ENCODE data around the gene ARHGAP6. TPM values are rescaled to one million over a fixed set of nuclear protein-coding genes. Genes with fewer than 3 reads are reported as not detected.
A peak's percentile ranks its signal among the peaks of the same experiment; 100 is the strongest.

The ARHGAP6 gene
- total and polyA plus RNA-seq, 2 donors (not counting 3 experiments of a cell fraction or from before 2014, with no cell fraction given): 0.69 to 0.83 TPM

DNA sequence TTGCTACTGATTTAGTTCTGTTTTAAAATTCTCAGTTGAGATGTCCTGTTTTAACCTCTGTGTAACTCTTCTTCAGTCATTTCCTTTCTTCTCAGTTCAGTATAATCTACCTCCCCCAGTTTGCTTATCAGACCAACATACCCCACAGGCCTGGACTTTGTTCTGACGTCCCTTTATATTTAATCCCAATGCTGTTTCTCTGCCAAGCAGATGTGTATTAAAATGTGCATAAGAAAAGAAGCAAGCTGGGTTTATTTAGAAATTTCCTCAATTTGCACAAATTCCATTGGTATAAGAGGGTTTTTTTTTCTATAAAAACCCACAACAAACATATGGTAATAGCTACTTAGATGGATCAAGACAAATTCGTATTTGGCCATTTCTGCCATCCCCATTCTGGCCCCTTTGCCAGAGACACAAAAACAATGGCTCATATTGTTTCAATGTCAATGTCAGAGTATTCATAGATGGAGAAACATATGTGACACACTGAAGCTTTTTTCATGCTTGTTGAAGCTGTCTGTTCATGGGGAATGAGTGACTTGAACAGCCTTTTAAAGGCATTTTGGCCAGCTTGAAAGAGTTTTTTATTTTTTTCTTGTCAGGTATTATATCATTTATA lies 530.0 kb downstream of the ARHGAP6 start:
- intact Hi-C loops (cut with micrococcal nuclease): loop anchor here (2.0 kb wide), 1 partner anchor 25 kb away; the partner anchor contains the start of gene HCCS

GRCh38 chrX:11131146-11131545 lies 534.6 kb downstream of the ARHGAP6 start:
- no peaks in the 10 kb centered on the region for H3K27me3 ChIP-seq (ENCODE audit: control insufficient read depth in 2 of 2, insufficient read depth in 2 of 2, low read length in 2 of 2)
- FAIRE-seq (peak; percentile 68), DNase-seq (ENCODE audit: low read depth, low spot score) (no peak)
- no peak overlapping the region for H2AFZ ChIP-seq (ENCODE audit: low read depth, low read length)
- H3K4me3 ChIP-seq (replicated peaks in 1 of 3; ENCODE audit: insufficient read depth in 1 of 3, low read depth in 1 of 3, low read length in 3 of 3): no peak overlapping the region
- no peaks in the 10 kb centered on the region for H3K9me1 ChIP-seq (replicated peaks; ENCODE audit: control insufficient read depth, extremely low read depth, insufficient read depth, low read length)
- no peaks in the 10 kb centered on the region for H3K9me3 ChIP-seq (replicated peaks; ENCODE audit: control insufficient read depth, insufficient read depth, low read length)
- dilution Hi-C loops (cut with MboI; ENCODE audit: extremely low pct_ligation_motif_present, low sequenced_read_pairs) (no loop called here), intact Hi-C loops (cut with micrococcal nuclease) (no loop called here)
- no peak overlapping the region for H3K4me2 ChIP-seq (ENCODE audit: insufficient read depth, low read length)
- no peaks in the 10 kb centered on the region for H3K36me3 ChIP-seq (ENCODE audit: control insufficient read depth in 2 of 2, extremely low read depth in 1 of 2, insufficient read depth in 2 of 2, low read length in 2 of 2)
- no peak for TF ChIP-seq POLR2AphosphoS5 (IDR thresholded peaks at IDR 0.05; ENCODE audit: insufficient read depth, low read depth, low read length)
- no peak for TF ChIP-seq POLR2A (IDR thresholded peaks at IDR 0.05; ENCODE audit: low read depth, low read length)
- TF ChIP-seq MYC (IDR thresholded peaks at IDR 0.05; ENCODE audit: low read depth, low read length): no peak
- TF ChIP-seq FOS (IDR thresholded peaks at IDR 0.05; ENCODE audit: borderline replicate concordance, insufficient read depth, low read length): no peak
- TF ChIP-seq, protein P1, sequence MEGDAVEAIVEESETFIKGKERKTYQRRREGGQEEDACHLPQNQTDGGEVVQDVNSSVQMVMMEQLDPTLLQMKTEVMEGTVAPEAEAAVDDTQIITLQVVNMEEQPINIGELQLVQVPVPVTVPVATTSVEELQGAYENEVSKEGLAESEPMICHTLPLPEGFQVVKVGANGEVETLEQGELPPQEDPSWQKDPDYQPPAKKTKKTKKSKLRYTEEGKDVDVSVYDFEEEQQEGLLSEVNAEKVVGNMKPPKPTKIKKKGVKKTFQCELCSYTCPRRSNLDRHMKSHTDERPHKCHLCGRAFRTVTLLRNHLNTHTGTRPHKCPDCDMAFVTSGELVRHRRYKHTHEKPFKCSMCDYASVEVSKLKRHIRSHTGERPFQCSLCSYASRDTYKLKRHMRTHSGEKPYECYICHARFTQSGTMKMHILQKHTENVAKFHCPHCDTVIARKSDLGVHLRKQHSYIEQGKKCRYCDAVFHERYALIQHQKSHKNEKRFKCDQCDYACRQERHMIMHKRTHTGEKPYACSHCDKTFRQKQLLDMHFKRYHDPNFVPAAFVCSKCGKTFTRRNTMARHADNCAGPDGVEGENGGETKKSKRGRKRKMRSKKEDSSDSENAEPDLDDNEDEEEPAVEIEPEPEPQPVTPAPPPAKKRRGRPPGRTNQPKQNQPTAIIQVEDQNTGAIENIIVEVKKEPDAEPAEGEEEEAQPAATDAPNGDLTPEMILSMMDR (IDR thresholded peaks at IDR 0.05; ENCODE audit: extremely low read depth in 1 of 2, insufficient read depth in 1 of 2, low read depth in 1 of 2, low read length in 2 of 2): no peak
- POLR2A ChIA-PET: no interaction called here
- CTCF ChIA-PET: no interaction called here
- no peak overlapping the region for H3K9ac ChIP-seq (replicated peaks; ENCODE audit: extremely low read depth, insufficient read depth, low read length)
- no peak overlapping the region for H3K27ac ChIP-seq (ENCODE audit: insufficient read depth, low read depth, low read length)
- H4K20me1 ChIP-seq (replicated peaks; ENCODE audit: control insufficient read depth, extremely low read depth, insufficient read depth, low read length): no peaks in the 10 kb centered on the region
- H3K4me1 ChIP-seq (ENCODE audit: control insufficient read depth, extremely low read depth, insufficient read depth, low read length): no peaks in the 10 kb centered on the region
- H3K79me2 ChIP-seq (ENCODE audit: control insufficient read depth, insufficient read depth, low read length): no peaks in the 10 kb centered on the region
- no TSS peak for BruUV-seq (replicated peaks)

More for the DNA sequence above, 530.0 kb downstream of the ARHGAP6 start:
- CTCF ChIA-PET: interaction anchor here (2.3 kb wide), 1 partner anchor 946 kb away, joined by 13 read pairs; no protein-coding TSS in a partner anchor
- no peaks in the 10 kb centered on the region for H3K4me1 ChIP-seq (ENCODE audit: control insufficient read depth, extremely low read depth, insufficient read depth, low read length)
- H3K9me1 ChIP-seq (replicated peaks; ENCODE audit: control insufficient read depth, extremely low read depth, insufficient read depth, low read length): no peaks in the 10 kb centered on the region
- H2AFZ ChIP-seq (ENCODE audit: low read depth, low read length): no peak overlapping the region
- H3K4me2 ChIP-seq (ENCODE audit: insufficient read depth, low read length): no peak overlapping the region
- H3K36me3 ChIP-seq (ENCODE audit: control insufficient read depth in 2 of 2, extremely low read depth in 1 of 2, insufficient read depth in 2 of 2, low read length in 2 of 2): no peaks in the 10 kb centered on the region
- TF ChIP-seq JUN (IDR thresholded peaks at IDR 0.05; ENCODE audit: borderline replicate concordance, insufficient read depth, insufficient read length, low read depth): no peak
- H4K20me1 ChIP-seq (replicated peaks; ENCODE audit: control insufficient read depth, extremely low read depth, insufficient read depth, low read length): no peaks in the 10 kb centered on the region
- no TSS peak for BruUV-seq (replicated peaks)
- H3K79me2 ChIP-seq (ENCODE audit: control insufficient read depth, insufficient read depth, low read length): no peaks in the 10 kb centered on the region
- dilution Hi-C loops (cut with MboI; ENCODE audit: extremely low pct_ligation_motif_present, low sequenced_read_pairs): no loop called here
- H3K4me3 ChIP-seq (replicated peaks in 1 of 3; ENCODE audit: insufficient read depth in 1 of 3, low read depth in 1 of 3, low read length in 3 of 3): no peak overlapping the region
- DNase-seq (ENCODE audit: low read depth, low spot score): no peak
- no peaks in the 10 kb centered on the region for H3K27me3 ChIP-seq (ENCODE audit: control insufficient read depth in 2 of 2, insufficient read depth in 2 of 2, low read length in 2 of 2)
- H3K9ac ChIP-seq (replicated peaks; ENCODE audit: extremely low read depth, insufficient read depth, low read length): no peak overlapping the region
- H3K27ac ChIP-seq (ENCODE audit: insufficient read depth, low read depth, low read length): no peak overlapping the region
- H3K9me3 ChIP-seq (replicated peaks; ENCODE audit: control insufficient read depth, insufficient read depth, low read length): no peaks in the 10 kb centered on the region
- POLR2A ChIA-PET: no interaction called here
- FAIRE-seq: no peak
